ENCODE data around the gene HIGD1B. TPM values are rescaled to one million over a fixed set of nuclear protein-coding genes. Genes with fewer than 3 reads are reported as not detected.

HIGD1B gene
- total RNA-seq, 1 experiment from 2014 or later, result not detected

GRCh38 chr17:44899074-44899782, 51.5 kb downstream of the HIGD1B start, which contains the start of gene EFTUD2:
EFTUD2 (minus strand) TSS chr17:44899445; CDS start chr17:44894521, 4,924 bp downstream.
- peak; percentile 95 for DNase-seq (ENCODE audit: low read depth)
- in situ Hi-C loops (cut with HindIII; ENCODE audit: low pct_unique_long_range_greater_than_20kb, low sequenced_read_pairs), result no loop called here

Other genes starting within 250 kb of the HIGD1B start
- 1.9 and 2.2 TPM in 2 replicates for gene MEIOC, start 191.4 kb upstream of the HIGD1B start, total RNA-seq (2014; rRNA removed; shearing (Covaris generic); ENCODE audit: low replicate concordance)
- 37.4 and 45.0 TPM in 2 replicates for gene CCDC43, start 158.1 kb upstream of the HIGD1B start, total RNA-seq (2014; rRNA removed; shearing (Covaris generic); ENCODE audit: low replicate concordance)
- 15.9 and 19.8 TPM in 2 replicates for gene DBF4B, start 139.2 kb upstream of the HIGD1B start, total RNA-seq (2014; rRNA removed; shearing (Covaris generic); ENCODE audit: low replicate concordance)
- gene ADAM11, start 88.9 kb upstream of the HIGD1B start, total RNA-seq (2014; rRNA removed; shearing (Covaris generic); ENCODE audit: low replicate concordance), result 0.14 and 0.51 TPM in 2 replicates
- gene GJC1, start 17.6 kb upstream of the HIGD1B start, total RNA-seq (2014; rRNA removed; shearing (Covaris generic); ENCODE audit: low replicate concordance), result 19.9 and 26.3 TPM in 2 replicates
- 84.5 and 87.3 TPM in 2 replicates for gene EFTUD2, start 51.6 kb downstream of the HIGD1B start, total RNA-seq (2014; rRNA removed; shearing (Covaris generic); ENCODE audit: low replicate concordance)
- not detected in 2 replicates for gene GFAP, start 67.6 kb downstream of the HIGD1B start, total RNA-seq (2014; rRNA removed; shearing (Covaris generic); ENCODE audit: low replicate concordance)
- 21.2 and 21.7 TPM in 2 replicates for gene KIF18B, start 99.9 kb downstream of the HIGD1B start, total RNA-seq (2014; rRNA removed; shearing (Covaris generic); ENCODE audit: low replicate concordance)
- gene C1QL1, start 120.4 kb downstream of the HIGD1B start, total RNA-seq (2014; rRNA removed; shearing (Covaris generic); ENCODE audit: low replicate concordance), result 10.9 and 12.5 TPM in 2 replicates
- gene DCAKD, start 203.7 kb downstream of the HIGD1B start, total RNA-seq (2014; rRNA removed; shearing (Covaris generic); ENCODE audit: low replicate concordance), result 63.2 and 86.0 TPM in 2 replicates
- gene NMT1, start 213.4 kb downstream of the HIGD1B start, total RNA-seq (2014; rRNA removed; shearing (Covaris generic); ENCODE audit: low replicate concordance), result 57.3 and 81.4 TPM in 2 replicates

All from Caki2 (cell line).